Posterior vena cava (tissue), 2 donors: ENCODE results near the gene BRAF. TPM values are rescaled to one million over a fixed set of nuclear protein-coding genes. Genes with fewer than 3 reads are reported as not detected.
"Not testable (repeated sequence)": the region's sequence is repeated elsewhere in the genome, so short reads cannot be mapped to it uniquely, and the experiment has no call there.

Experiments
- DNase-seq: peaks from one replicate; pipeline ENCODE4 v3.0.0-alpha.2; 2020; ENCODE audit warnings: low spot score
- intact Hi-C, 2 donors: fragments of 100-400 bp; cut with DNase I; formaldehyde crosslinking; loops; one replicate each; pipeline versions ENCODE4 v1.14.1 to v1.14.2; 2022 to 2023
- total RNA-seq, 2 donors: library from RNA; stranded (reverse); fragmentation: NEBNext Ultra II Directional; extraction: Animal tissue kit (Norgen Biotek cat#: 25700); gene quantifications; one replicate each; pipeline ENCODE4 v1.2.1, GENCODE V29; 2021
- donor health status: DM: yes; HTN: yes; CAD: no.
- donor health status: DM: yes; HTN: yes; CAD: no.

Gene BRAF
- total RNA-seq, 2 donors from 2014 or later, result 32.9 to 39.8 TPM

- no peak for DNase-seq
- intact Hi-C loops, result no loop called here
These were observed 251.0 kb downstream of the BRAF start for GRCh38 chr7:140673774-140674155.

- intact Hi-C loops, result no loop called here
- peak; percentile 83 for DNase-seq
These were observed 251.5 kb downstream of the BRAF start for GRCh38 chr7:140673063-140673773.

- intact Hi-C loops, result no loop called here
- DNase-seq, result peak; percentile 86
These were observed 252.2 kb downstream of the BRAF start, which contains the start of gene ADCK2 for GRCh38 chr7:140672382-140673062. Gene ADCK2 (plus strand): TSS chr7:140672945. CDS start chr7:140673331, 386 bp downstream.

DNA sequence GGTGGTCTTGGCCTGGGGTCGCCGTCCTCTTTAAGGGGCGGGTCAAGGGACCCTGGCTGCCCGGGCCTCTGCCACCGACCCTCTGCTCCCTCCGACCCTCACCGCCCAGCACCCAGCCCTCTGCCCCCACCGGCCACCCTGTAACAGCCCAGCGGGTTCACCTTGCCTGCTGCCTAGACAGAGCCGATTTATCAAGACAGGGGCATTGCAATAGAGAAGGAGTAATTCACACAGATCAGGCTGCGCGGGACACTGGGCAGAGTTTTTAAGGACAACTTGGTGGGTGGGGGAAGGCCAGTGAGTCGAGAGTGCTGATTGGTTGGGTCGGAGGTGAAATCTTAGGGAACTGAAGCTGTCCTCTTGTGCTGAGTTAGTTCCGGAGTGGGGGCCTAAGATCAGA lies 252.8 kb downstream of the BRAF start:
- intact Hi-C loops, result no loop called here
- peak; percentile 53 for DNase-seq

DNA sequence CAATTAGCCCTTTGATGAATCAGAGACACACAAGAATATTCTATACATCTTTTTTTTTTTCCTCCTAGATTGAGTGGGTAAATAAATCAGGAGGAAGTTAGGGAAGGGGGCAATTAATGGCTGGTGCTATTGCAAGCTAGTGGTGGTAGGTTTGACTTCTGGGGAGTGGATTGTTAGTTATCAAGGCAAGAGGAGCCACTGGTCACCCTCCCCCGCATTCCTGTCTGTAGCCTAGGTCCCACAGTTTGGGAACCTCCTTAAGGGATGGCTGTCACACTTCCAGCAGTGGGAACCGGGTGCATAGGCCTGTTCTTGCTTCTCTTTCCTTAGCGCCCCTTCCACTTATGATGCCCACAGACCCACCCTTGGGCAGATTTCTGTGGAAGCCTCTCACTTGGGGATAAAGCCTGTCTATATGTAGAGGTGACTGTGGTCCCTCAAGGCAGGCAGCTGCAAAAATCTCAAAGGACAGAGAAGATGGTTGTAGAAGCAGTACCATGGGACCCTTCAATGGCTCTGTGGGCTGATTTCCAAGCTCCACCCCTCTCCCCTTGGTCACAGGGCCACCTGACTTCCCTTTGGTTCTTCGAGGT lies 254.3 kb downstream of the BRAF start:
- peak; percentile 16 for DNase-seq
- intact Hi-C loops, result no loop called here

DNA sequence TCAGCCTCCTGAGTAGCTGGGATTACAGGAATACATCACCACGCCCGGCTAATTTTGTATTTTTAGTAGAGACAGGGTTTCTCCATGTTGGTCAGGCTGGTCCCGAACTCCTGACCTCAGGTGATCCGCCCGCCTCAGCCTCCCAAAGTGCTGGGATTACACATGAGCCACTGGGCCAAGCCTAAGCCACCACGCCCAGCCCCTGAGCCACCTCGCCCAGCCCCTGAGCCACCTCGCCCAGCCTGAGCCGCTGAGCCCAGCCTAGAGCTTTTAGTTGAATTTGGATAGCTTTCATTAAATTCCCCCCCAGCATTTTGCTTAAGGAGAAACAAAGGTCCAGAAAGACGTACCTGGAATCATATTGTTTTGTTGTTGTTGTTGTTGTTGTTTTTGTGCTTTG lies 254.9 kb downstream of the BRAF start:
- peak; percentile 64 for DNase-seq
- intact Hi-C loops, result not testable (repeated sequence)

DNA sequence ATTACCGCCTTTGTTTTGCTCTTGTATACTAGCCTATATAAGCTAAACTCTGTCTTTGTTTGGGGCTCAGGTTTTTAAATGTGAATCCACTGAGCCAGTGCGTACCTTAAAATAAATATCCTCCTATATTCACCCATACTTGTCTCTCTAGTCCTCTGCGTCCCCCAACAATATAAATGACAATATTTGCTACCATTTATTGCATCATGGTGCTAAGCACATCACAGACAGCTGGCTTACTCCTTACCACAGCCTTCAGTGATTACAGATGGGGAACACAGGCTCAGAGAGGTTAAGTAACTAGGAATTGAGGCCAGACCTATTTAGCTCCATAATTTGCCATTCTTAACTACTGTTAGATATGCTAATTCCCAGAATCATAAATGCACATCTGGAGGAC lies 255.4 kb downstream of the BRAF start:
- no peak for DNase-seq
- intact Hi-C loops, result no loop called here

Other genes with a start within 250 kb of the BRAF start
- gene NDUFB2, start 228.2 kb downstream of the BRAF start, total RNA-seq, result 100 to 1,000 TPM; 179 to 198 TPM
- gene MRPS33, start 90.0 kb upstream of the BRAF start, total RNA-seq, result 10 to 100 TPM; 26.9 to 32.5 TPM
- 1 to 10 TPM in 1 of 2 donors, under 1 TPM in 1; 1.00 to 1.2 TPM for gene TMEM178B, start 149.1 kb upstream of the BRAF start, total RNA-seq